OCI-LY3 (cell line): ENCODE data around the gene IQCH.
"Not testable (repeated sequence)": the region's sequence is repeated elsewhere in the genome, so short reads cannot be mapped to it uniquely, and the experiment has no call there.

ENCODE experiments used
- H2AFZ ChIP-seq: fragments of 200-600, 300-600 bp; shearing (Covaris generic); 2 replicates; pipeline ENCODE4 v1.6.0; 2014; ENCODE audit warnings: antibody characterized with exemption, low read depth, low read length
- H3K27ac ChIP-seq: fragments of 200-600, 300-600 bp; sonication (generic); 2 replicates; pipeline ENCODE4 v1.5.1; 2014; ENCODE audit warnings: mild to moderate bottlenecking, low read length, moderate library complexity, mixed read lengths
- H3K27me3 ChIP-seq: fragments of 200-600, 300-600 bp; sonication (generic); 2 replicates; pipeline ENCODE4 v1.6.1; 2014; ENCODE audit warnings: low read depth, low read length, mixed read lengths
- H3K36me3 ChIP-seq: fragments of 200-600, 300-600 bp; sonication (generic); replicated peaks from 2 replicates; pipeline ENCODE3; 2014; ENCODE audit warnings: low read depth, low read length, mixed read lengths
- H3K4me1 ChIP-seq: fragments of 300-600, 200-600 bp; sonication (generic); 2 replicates; pipeline ENCODE4 v1.6.1; 2014; ENCODE audit warnings: low read length, mixed read lengths
- H3K4me2 ChIP-seq: fragments of 200-600, 300-600 bp; sonication (generic); 2 replicates; pipeline ENCODE4 v1.6.1; 2014; ENCODE audit warnings: low read length, mixed read lengths
- H3K4me3 ChIP-seq: fragments of 300-600, 200-600 bp; sonication (generic); 2 replicates; pipeline ENCODE4 v1.5.1; 2014; ENCODE audit warnings: antibody characterized with exemption, mild to moderate bottlenecking, low read length, moderate library complexity
- H3K79me2 ChIP-seq: fragments of 300-600, 200-600 bp; shearing (Covaris generic); 2 replicates; pipeline ENCODE4 v1.6.1; 2014; ENCODE audit warnings: mild to moderate bottlenecking, low read length, mixed read lengths
- H3K9ac ChIP-seq: fragments of 300-600, 200-600 bp; shearing (Covaris generic); 2 replicates; pipeline ENCODE4 v1.6.0; 2014; ENCODE audit warnings: mild to moderate bottlenecking, low read length, moderate library complexity
- H3K9me3 ChIP-seq: fragments of 200-600, 300-600 bp; shearing (Covaris generic); 2 replicates; pipeline ENCODE4 v1.6.1; 2014; ENCODE audit warnings: low read length, mixed read lengths; ENCODE audit not compliant: insufficient read depth
- H4K20me1 ChIP-seq: fragments of 200-600, 300-600 bp; sonication (generic); 2 replicates; pipeline ENCODE4 v1.6.1; 2016; ENCODE audit warnings: low read length, mixed read lengths; ENCODE audit not compliant: insufficient read depth
- EZH2phosphoT487 ChIP-seq: fragments of 200-600 bp; shearing (Covaris generic); IDR thresholded peaks from 2 replicates; pipeline ENCODE4 v1.6.1; 2018; ENCODE audit warnings: antibody characterized with exemption, mixed run types, low read depth
- TF ChIP-seq, protein P1 (sequence below): fragments of 200-600, 300-600 bp; sonication (generic); IDR thresholded peaks from 2 replicates; pipeline ENCODE4 v1.5.1; 2014; ENCODE audit warnings: antibody characterized with exemption, low read length, low read depth

Gene IQCH

DNA sequence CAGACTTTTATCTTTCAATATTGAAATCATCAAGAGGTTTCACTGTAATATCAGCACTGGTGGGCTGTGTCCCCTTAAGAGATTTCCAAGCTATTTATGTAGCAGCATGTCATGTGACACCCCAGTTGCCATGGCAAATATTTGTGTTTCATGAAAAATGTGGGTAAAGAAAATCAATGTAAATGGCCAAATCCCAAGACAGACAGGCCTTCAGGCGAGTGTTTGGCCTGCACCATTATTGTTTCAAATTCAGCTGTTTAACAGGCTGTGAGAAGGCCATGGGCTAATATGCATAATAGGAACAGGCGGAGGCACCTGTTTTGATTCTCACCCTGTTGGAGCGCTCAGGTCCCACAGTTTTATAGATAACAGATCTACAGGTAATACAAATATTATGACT lies 104.2 kb downstream of the IQCH start:
- Histone ChIP-seq H3K9me3 (no peaks in the 10 kb centered on the region), H3K4me2 (no peak overlapping the region), H4K20me1 (no peaks in the 10 kb centered on the region), H3K36me3 (no peaks in the 10 kb centered on the region), H3K27me3 (no peaks in the 10 kb centered on the region), H3K27ac (no peak overlapping the region), H3K9ac (no peak overlapping the region), H3K4me3 (no peak overlapping the region), H2AFZ (no peak overlapping the region), H3K79me2 (no peaks in the 10 kb centered on the region), H3K4me1 (no peaks in the 10 kb centered on the region)
- TF ChIP-seq, protein P1, sequence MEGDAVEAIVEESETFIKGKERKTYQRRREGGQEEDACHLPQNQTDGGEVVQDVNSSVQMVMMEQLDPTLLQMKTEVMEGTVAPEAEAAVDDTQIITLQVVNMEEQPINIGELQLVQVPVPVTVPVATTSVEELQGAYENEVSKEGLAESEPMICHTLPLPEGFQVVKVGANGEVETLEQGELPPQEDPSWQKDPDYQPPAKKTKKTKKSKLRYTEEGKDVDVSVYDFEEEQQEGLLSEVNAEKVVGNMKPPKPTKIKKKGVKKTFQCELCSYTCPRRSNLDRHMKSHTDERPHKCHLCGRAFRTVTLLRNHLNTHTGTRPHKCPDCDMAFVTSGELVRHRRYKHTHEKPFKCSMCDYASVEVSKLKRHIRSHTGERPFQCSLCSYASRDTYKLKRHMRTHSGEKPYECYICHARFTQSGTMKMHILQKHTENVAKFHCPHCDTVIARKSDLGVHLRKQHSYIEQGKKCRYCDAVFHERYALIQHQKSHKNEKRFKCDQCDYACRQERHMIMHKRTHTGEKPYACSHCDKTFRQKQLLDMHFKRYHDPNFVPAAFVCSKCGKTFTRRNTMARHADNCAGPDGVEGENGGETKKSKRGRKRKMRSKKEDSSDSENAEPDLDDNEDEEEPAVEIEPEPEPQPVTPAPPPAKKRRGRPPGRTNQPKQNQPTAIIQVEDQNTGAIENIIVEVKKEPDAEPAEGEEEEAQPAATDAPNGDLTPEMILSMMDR: no peak
- no peak for TF ChIP-seq EZH2phosphoT487

DNA sequence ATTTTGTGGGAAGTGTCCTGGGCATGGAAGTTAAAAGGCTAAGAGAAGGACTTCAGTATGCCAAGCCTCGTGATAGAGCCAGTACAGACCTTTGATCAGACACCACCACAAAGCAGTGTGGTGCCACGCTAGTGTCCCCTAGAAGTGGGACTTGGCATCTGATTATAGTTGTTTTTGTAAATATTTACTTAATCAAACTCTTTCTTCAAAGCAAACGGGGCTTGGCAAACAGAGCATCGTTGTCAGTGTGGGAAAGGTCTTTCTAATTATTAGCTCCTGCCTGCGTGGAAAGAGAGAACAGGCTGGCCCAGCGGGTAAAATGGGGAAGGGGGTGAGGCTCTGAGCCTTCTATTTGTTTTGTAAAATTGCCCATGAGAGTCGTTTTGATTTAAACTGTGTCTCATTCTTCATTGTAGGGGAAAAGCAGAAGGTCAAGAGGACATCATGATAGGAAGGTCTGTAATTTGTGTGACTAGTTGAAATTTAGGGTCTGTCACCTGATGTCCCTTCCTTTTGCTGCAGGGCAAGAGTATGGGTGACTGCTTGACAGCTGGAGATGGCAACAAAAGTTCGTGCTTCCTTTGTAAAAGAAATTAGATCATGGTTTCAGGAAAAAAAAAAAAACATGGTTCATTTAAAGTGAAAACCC lies 105.0 kb downstream of the IQCH start:
- Histone ChIP-seq H3K27me3 (no peaks in the 10 kb centered on the region), H3K9me3 (no peaks in the 10 kb centered on the region), H3K9ac (no peak overlapping the region), H3K27ac (no peak overlapping the region), H3K79me2 (no peaks in the 10 kb centered on the region), H3K4me1 (no peaks in the 10 kb centered on the region), H3K4me2 (no peak overlapping the region), H3K36me3 (no peaks in the 10 kb centered on the region), H2AFZ (no peak overlapping the region), H3K4me3 (no peak overlapping the region), H4K20me1 (no peaks in the 10 kb centered on the region)
- TF ChIP-seq, protein P1: no peak
- no peak for TF ChIP-seq EZH2phosphoT487

DNA sequence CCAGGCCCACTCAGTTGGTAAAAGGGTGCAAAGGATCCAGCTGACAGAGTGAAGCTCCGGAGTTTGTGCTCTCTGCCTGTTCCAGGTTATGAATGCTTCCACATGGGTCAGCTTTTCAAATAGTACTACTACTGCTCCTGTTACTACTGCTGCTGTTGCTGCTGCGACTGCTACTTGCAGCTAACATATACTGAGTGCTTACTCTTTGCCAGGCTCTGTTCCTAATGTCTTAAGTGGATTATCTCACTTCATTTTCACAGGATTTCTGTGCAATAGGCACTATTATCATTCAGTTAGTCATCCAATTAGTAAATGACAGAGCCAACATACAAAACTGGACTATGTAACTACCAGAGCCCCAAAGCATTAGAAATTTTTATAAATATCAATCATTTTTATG lies 106.5 kb downstream of the IQCH start:
- TF ChIP-seq EZH2phosphoT487: no peak
- Histone ChIP-seq H3K36me3 (no peaks in the 10 kb centered on the region), H4K20me1 (no peaks in the 10 kb centered on the region), H3K79me2 (no peaks in the 10 kb centered on the region), H2AFZ (no peak overlapping the region), H3K4me2 (no peak overlapping the region), H3K9me3 (no peaks in the 10 kb centered on the region), H3K27ac (no peak overlapping the region), H3K27me3 (no peaks in the 10 kb centered on the region), H3K4me3 (no peak overlapping the region), H3K9ac (no peak overlapping the region), H3K4me1 (no peaks in the 10 kb centered on the region)

DNA sequence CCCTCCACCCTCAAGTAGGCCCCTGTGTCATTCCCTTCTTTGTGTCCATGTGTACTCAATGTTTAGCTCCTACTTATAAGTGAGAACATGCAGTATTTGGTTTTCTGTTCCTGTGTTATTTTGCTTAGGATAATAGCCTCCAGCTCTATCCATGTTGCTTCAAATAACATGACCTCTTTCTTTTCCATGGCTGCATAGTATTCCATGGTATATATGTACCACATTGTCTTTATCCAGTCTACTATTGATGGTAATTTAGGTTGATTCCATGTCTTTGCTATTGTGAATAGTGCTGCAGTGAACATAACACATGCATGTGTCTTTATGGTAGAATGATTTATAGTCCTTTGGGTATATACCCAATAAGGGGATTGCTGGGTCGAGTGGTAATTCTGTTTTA lies 109.1 kb downstream of the IQCH start:
- not testable (repeated sequence) for H3K27me3 ChIP-seq, H3K4me2 ChIP-seq, H3K27ac ChIP-seq, H3K79me2 ChIP-seq, H3K4me3 ChIP-seq, H3K9me3 ChIP-seq, H4K20me1 ChIP-seq, H3K36me3 ChIP-seq, H2AFZ ChIP-seq, H3K9ac ChIP-seq, H3K4me1 ChIP-seq

DNA sequence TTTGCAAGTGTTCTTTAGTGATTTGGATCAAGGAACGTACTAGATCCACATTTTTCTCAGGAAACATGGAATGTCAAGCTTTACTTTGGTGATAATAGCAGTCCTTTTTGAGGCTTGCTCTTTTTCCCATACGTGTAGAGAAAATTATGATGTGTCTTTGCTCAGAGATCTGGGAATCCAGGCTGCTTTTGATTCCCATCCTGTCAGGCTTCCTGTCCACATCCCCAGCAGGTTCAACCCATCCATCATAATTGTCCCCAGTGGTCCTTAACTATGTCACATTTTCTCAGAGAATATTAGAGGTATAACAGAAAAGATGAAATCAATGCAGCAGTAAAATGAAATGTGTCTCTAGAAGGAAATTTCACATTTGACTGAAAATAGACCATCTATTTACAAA lies 111.4 kb downstream of the IQCH start:
- no peak for TF ChIP-seq EZH2phosphoT487
- TF ChIP-seq, protein P1: no peak
- Histone ChIP-seq H3K27me3 (peaks cover 12% of the 10 kb centered on the region), H4K20me1 (no peaks in the 10 kb centered on the region), H3K4me3 (no peak overlapping the region), H3K9me3 (no peaks in the 10 kb centered on the region), H3K4me1 (no peaks in the 10 kb centered on the region), H3K79me2 (no peaks in the 10 kb centered on the region), H3K36me3 (no peaks in the 10 kb centered on the region), H3K4me2 (no peak overlapping the region), H3K27ac (no peak overlapping the region), H3K9ac (no peak overlapping the region), H2AFZ (no peak overlapping the region)
